ENCODE results near the gene CHPF.

DNA sequence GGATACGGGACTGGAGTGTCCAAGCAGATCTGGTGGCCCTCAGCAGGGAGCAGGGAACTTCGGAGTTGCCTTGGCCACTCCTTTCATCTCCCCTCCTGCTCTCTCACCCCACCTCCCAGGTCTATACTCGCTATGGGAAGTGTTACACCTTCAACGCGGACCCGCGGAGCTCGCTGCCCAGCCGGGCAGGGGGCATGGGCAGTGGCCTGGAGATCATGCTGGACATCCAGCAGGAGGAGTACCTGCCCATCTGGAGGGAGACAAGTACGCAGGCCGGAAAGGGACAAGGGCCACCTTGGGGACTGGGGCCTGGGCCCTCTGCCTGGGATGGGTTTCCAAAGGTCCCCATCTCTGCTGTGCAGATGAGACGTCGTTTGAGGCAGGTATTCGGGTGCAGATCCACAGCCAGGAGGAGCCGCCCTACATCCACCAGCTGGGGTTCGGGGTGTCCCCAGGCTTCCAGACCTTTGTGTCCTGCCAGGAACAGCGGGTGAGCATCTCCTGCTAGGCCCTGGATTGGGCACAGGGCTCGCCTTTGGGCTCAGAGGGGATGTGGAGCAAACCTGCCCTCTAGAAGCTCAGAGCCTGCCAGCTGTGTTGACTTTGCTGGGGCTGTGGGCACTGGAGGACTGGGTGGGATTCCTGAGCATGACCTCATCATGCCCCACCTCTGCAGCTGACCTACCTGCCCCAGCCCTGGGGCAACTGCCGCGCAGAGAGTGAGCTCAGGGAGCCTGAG is 11.8 kb downstream of the CHPF start:
- no peak for TF ChIP-seq POLR2A (IDR thresholded peaks at IDR 0.05)
- TF ChIP-seq, protein P1, sequence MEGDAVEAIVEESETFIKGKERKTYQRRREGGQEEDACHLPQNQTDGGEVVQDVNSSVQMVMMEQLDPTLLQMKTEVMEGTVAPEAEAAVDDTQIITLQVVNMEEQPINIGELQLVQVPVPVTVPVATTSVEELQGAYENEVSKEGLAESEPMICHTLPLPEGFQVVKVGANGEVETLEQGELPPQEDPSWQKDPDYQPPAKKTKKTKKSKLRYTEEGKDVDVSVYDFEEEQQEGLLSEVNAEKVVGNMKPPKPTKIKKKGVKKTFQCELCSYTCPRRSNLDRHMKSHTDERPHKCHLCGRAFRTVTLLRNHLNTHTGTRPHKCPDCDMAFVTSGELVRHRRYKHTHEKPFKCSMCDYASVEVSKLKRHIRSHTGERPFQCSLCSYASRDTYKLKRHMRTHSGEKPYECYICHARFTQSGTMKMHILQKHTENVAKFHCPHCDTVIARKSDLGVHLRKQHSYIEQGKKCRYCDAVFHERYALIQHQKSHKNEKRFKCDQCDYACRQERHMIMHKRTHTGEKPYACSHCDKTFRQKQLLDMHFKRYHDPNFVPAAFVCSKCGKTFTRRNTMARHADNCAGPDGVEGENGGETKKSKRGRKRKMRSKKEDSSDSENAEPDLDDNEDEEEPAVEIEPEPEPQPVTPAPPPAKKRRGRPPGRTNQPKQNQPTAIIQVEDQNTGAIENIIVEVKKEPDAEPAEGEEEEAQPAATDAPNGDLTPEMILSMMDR (IDR thresholded peaks at IDR 0.05) = no peak
- TF ChIP-seq POLR2AphosphoS5 (IDR thresholded peaks at IDR 0.05) = no peak
- no peak for TF ChIP-seq EP300 (IDR thresholded peaks at IDR 0.05)

All from upper lobe of left lung (tissue), 4 donors.